WTC11 (cell line): ENCODE data around the gene NAA80. TPM values are rescaled to one million over a fixed set of nuclear protein-coding genes. Genes with fewer than 3 reads are reported as not detected.

Experiments
- ATF1 ChIP-seq: sonication (generic); formaldehyde crosslinking; IDR thresholded peaks from 2 replicates; pipeline ENCODE4 v1.8.1; 2023; ENCODE audit warnings: mild to moderate bottlenecking, moderate library complexity, missing genetic modification reagents
- CBFB ChIP-seq: sonication (generic); formaldehyde crosslinking; IDR thresholded peaks from 2 replicates; pipeline ENCODE4 v1.8.1; 2022; ENCODE audit warnings: mild to moderate bottlenecking, low read depth, missing genetic modification reagents
- FOXJ3 ChIP-seq: sonication (generic); formaldehyde crosslinking; IDR thresholded peaks from 2 replicates; pipeline ENCODE4 v1.9.0; 2021; ENCODE audit warnings: missing genetic modification reagents, mild to moderate bottlenecking, borderline replicate concordance
- FOXK1 ChIP-seq: sonication (generic); formaldehyde crosslinking; IDR thresholded peaks from 2 replicates; pipeline ENCODE4 v1.8.0; 2022; ENCODE audit warnings: mild to moderate bottlenecking, moderate library complexity, missing genetic modification reagents
- JAZF1 ChIP-seq: fragments of 250-450 bp; sonication (Bioruptor Pico); IDR thresholded peaks from 2 replicates; pipeline ENCODE4 v1.9.0; 2021; ENCODE audit warnings: moderate library complexity, mild to moderate bottlenecking, inconsistent platforms
- NR1H2 ChIP-seq: sonication (generic); formaldehyde crosslinking; IDR thresholded peaks from 2 replicates; pipeline ENCODE4 v1.9.0; 2021; ENCODE audit warnings: mild to moderate bottlenecking, moderate library complexity, missing genetic modification reagents
- NR2C2 ChIP-seq: sonication (generic); formaldehyde crosslinking; IDR thresholded peaks from 2 replicates; pipeline ENCODE4 v1.8.0; 2022; ENCODE audit warnings: mild to moderate bottlenecking, missing genetic modification reagents
- PRRX2 ChIP-seq: fragments of 250-450 bp; sonication (Bioruptor Pico); IDR thresholded peaks from 2 replicates; pipeline ENCODE4 v1.8.0; 2021; ENCODE audit warnings: mild to moderate bottlenecking
- SMAD3 ChIP-seq: sonication (generic); formaldehyde crosslinking; IDR thresholded peaks from 2 replicates; pipeline ENCODE4 v1.8.0; 2022; ENCODE audit warnings: missing genetic modification reagents, mild to moderate bottlenecking, borderline replicate concordance
- SP1 ChIP-seq: sonication (generic); formaldehyde crosslinking; conservative IDR thresholded peaks from 2 replicates; pipeline ENCODE4 v1.8.1; 2022; ENCODE audit warnings: missing genetic modification reagents
- TEAD4 ChIP-seq: sonication (generic); formaldehyde crosslinking; IDR thresholded peaks from 2 replicates; pipeline ENCODE4 v1.8.0; 2022; ENCODE audit warnings: mild to moderate bottlenecking, missing genetic modification reagents
- total RNA-seq: library from RNA; stranded (reverse); gene quantifications from 3 replicates; pipeline ENCODE4 v1.2.3, GENCODE V29; 2021
- TF ChIP-seq, protein P1 (sequence below): sonication (generic); formaldehyde crosslinking; IDR thresholded peaks from 2 replicates; pipeline ENCODE4 v1.8.0; 2023; ENCODE audit warnings: missing genetic modification reagents, mild to moderate bottlenecking, borderline replicate concordance
- TF ChIP-seq, protein P2 (sequence below): fragments of 250-450 bp; sonication (Bioruptor Pico); IDR thresholded peaks from 2 replicates; pipeline ENCODE4 v1.9.0; 2021; ENCODE audit warnings: moderate library complexity, mild to moderate bottlenecking, inconsistent platforms, borderline replicate concordance
- TF ChIP-seq, protein P3 (sequence below): fragments of 250-450 bp; sonication (Bioruptor Pico); IDR thresholded peaks from 2 replicates; pipeline ENCODE4 v1.9.0; 2021; ENCODE audit warnings: mild to moderate bottlenecking
- TF ChIP-seq, protein P4 (sequence below): fragments of 250-450 bp; sonication (Bioruptor Pico); conservative IDR thresholded peaks from 2 replicates; pipeline ENCODE4 v1.9.0; 2021; ENCODE audit warnings: mild to moderate bottlenecking
- TF ChIP-seq, protein P5 (sequence below): fragments of 250-450 bp; sonication (Bioruptor Pico); IDR thresholded peaks from 2 replicates; pipeline ENCODE4 v1.8.0; 2021; ENCODE audit warnings: mild to moderate bottlenecking
- TF ChIP-seq, protein P6 (sequence below): sonication (generic); formaldehyde crosslinking; IDR thresholded peaks from 2 replicates; pipeline ENCODE4 v1.8.1; 2022; ENCODE audit warnings: low read depth, mild to moderate bottlenecking, moderate library complexity, missing genetic modification reagents, borderline replicate concordance
- TF ChIP-seq, protein P7 (sequence below): sonication (generic); formaldehyde crosslinking; IDR thresholded peaks from 2 replicates; pipeline ENCODE4 v1.8.1; 2023; ENCODE audit warnings: mild to moderate bottlenecking, missing genetic modification reagents, borderline replicate concordance
- TF ChIP-seq, protein P8 (sequence below): sonication (generic); formaldehyde crosslinking; IDR thresholded peaks from 2 replicates; pipeline ENCODE4 v1.8.1; 2023; ENCODE audit warnings: mild to moderate bottlenecking, missing genetic modification reagents, moderate library complexity

Gene NAA80
- total RNA-seq, 1 experiment from 2014 or later: 17.3 TPM

DNA sequence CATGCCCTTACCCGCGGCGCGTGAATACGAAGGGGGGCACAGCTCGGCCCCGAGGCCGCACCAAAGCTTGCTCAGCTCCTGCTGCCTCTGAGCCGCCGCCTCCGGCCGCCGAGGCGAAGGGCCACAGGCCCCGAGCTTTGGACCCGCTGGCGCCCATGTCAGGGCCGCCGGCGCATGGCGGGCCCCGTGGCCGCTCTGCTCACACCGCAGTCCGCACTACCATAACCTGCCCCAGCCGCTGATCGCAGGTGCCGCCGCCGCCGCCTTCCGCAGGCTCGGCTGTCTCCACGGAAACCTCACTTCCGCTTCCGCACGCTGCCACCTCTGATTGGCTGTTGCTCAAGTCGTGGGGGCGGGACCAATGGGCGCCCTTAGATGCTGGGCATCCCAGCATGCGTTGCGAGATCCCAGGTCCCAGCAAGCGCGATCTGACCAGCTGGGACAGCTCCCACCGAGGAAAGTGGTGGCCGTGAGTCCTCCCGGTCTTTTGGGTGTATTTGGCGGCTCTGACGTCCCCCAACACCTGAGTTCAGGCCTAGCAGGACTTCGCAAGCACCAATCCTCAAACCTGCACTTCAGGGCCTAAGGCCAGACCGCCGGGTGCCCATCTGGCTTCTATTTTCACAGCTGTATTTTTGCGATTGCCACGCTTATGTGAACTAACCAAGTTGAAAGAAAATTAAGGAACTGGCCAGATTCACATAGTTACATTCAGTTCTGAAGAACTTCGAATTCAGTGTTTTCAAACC lies 28.9 kb upstream of the NAA80 start, which contains the start of gene TUSC2 (continued):
- TF ChIP-seq, protein P1, sequence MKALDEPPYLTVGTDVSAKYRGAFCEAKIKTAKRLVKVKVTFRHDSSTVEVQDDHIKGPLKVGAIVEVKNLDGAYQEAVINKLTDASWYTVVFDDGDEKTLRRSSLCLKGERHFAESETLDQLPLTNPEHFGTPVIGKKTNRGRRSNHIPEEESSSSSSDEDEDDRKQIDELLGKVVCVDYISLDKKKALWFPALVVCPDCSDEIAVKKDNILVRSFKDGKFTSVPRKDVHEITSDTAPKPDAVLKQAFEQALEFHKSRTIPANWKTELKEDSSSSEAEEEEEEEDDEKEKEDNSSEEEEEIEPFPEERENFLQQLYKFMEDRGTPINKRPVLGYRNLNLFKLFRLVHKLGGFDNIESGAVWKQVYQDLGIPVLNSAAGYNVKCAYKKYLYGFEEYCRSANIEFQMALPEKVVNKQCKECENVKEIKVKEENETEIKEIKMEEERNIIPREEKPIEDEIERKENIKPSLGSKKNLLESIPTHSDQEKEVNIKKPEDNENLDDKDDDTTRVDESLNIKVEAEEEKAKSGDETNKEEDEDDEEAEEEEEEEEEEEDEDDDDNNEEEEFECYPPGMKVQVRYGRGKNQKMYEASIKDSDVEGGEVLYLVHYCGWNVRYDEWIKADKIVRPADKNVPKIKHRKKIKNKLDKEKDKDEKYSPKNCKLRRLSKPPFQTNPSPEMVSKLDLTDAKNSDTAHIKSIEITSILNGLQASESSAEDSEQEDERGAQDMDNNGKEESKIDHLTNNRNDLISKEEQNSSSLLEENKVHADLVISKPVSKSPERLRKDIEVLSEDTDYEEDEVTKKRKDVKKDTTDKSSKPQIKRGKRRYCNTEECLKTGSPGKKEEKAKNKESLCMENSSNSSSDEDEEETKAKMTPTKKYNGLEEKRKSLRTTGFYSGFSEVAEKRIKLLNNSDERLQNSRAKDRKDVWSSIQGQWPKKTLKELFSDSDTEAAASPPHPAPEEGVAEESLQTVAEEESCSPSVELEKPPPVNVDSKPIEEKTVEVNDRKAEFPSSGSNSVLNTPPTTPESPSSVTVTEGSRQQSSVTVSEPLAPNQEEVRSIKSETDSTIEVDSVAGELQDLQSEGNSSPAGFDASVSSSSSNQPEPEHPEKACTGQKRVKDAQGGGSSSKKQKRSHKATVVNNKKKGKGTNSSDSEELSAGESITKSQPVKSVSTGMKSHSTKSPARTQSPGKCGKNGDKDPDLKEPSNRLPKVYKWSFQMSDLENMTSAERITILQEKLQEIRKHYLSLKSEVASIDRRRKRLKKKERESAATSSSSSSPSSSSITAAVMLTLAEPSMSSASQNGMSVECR: no peak
- TF ChIP-seq, protein P2, sequence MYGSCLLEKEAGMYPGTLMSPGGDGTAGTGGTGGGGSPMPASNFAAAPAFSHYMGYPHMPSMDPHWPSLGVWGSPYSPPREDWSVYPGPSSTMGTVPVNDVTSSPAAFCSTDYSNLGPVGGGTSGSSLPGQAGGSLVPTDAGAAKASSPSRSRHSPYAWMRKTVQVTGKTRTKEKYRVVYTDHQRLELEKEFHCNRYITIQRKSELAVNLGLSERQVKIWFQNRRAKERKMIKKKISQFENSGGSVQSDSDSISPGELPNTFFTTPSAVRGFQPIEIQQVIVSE (CRISPR knock-in tag): no peak
- TF ChIP-seq ATF1 (no peak), PRRX2 (CRISPR knock-in tag) (no peak), FOXK1 (peak; percentile 72), TEAD4 (CRISPR knock-in tag) (no peak), NR2C2 (CRISPR knock-in tag) (no peak), FOXJ3 (CRISPR knock-in tag) (no peak), NR1H2 (no peak), SP1 (CRISPR knock-in tag) (peak; percentile 74), CBFB (CRISPR knock-in tag) (peak; percentile 77; the same call in 1 of the 2 replicates), SMAD3 (CRISPR knock-in tag) (peak; percentile 78; the same call in 1 of the 2 replicates), JAZF1 (CRISPR knock-in tag) (no peak)
- TF ChIP-seq, protein P3, sequence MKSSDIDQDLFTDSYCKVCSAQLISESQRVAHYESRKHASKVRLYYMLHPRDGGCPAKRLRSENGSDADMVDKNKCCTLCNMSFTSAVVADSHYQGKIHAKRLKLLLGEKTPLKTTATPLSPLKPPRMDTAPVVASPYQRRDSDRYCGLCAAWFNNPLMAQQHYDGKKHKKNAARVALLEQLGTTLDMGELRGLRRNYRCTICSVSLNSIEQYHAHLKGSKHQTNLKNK (CRISPR knock-in tag): no peak
- TF ChIP-seq, protein P4, sequence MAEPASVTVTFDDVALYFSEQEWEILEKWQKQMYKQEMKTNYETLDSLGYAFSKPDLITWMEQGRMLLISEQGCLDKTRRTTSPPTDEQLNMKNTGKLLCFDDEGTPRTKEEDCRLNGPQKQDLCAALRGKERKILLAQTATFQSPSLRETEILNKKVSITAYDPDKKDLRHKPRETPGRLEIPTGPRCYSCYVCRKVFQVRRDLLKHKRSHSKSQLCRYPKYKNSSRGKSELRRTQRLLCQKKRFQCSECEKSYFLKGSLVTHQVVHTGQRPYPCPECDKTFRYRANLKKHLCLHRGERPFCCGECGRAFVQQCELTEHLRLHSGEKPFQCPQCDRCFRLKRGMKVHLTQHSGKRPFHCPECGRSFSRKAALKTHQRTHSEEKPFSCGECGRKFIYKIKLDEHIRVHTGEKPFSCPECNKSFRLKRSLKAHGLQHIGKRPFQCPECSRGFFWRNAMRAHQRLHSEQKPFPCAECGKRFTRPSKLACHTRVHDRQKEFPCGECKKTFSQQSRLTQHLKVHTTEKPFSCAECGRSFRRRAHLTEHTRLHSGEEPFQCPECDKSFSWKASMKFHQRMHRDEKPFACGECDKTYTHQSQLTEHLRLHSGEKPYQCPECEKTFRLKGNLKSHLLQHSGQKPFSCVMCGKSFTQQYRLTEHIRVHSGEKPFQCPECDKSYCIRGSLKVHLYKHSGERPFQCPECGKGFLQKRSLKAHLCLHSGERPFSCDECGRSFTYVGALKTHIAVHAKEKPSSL (CRISPR knock-in tag): no peak
- TF ChIP-seq, protein P5, sequence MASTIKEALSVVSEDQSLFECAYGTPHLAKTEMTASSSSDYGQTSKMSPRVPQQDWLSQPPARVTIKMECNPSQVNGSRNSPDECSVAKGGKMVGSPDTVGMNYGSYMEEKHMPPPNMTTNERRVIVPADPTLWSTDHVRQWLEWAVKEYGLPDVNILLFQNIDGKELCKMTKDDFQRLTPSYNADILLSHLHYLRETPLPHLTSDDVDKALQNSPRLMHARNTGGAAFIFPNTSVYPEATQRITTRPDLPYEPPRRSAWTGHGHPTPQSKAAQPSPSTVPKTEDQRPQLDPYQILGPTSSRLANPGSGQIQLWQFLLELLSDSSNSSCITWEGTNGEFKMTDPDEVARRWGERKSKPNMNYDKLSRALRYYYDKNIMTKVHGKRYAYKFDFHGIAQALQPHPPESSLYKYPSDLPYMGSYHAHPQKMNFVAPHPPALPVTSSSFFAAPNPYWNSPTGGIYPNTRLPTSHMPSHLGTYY (CRISPR knock-in tag): no peak
- TF ChIP-seq, protein P6, sequence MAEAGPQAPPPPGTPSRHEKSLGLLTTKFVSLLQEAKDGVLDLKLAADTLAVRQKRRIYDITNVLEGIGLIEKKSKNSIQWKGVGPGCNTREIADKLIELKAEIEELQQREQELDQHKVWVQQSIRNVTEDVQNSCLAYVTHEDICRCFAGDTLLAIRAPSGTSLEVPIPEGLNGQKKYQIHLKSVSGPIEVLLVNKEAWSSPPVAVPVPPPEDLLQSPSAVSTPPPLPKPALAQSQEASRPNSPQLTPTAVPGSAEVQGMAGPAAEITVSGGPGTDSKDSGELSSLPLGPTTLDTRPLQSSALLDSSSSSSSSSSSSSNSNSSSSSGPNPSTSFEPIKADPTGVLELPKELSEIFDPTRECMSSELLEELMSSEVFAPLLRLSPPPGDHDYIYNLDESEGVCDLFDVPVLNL: no peak
- TF ChIP-seq, protein P7, sequence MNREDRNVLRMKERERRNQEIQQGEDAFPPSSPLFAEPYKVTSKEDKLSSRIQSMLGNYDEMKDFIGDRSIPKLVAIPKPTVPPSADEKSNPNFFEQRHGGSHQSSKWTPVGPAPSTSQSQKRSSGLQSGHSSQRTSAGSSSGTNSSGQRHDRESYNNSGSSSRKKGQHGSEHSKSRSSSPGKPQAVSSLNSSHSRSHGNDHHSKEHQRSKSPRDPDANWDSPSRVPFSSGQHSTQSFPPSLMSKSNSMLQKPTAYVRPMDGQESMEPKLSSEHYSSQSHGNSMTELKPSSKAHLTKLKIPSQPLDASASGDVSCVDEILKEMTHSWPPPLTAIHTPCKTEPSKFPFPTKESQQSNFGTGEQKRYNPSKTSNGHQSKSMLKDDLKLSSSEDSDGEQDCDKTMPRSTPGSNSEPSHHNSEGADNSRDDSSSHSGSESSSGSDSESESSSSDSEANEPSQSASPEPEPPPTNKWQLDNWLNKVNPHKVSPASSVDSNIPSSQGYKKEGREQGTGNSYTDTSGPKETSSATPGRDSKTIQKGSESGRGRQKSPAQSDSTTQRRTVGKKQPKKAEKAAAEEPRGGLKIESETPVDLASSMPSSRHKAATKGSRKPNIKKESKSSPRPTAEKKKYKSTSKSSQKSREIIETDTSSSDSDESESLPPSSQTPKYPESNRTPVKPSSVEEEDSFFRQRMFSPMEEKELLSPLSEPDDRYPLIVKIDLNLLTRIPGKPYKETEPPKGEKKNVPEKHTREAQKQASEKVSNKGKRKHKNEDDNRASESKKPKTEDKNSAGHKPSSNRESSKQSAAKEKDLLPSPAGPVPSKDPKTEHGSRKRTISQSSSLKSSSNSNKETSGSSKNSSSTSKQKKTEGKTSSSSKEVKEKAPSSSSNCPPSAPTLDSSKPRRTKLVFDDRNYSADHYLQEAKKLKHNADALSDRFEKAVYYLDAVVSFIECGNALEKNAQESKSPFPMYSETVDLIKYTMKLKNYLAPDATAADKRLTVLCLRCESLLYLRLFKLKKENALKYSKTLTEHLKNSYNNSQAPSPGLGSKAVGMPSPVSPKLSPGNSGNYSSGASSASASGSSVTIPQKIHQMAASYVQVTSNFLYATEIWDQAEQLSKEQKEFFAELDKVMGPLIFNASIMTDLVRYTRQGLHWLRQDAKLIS: no peak
- TF ChIP-seq, protein P8, sequence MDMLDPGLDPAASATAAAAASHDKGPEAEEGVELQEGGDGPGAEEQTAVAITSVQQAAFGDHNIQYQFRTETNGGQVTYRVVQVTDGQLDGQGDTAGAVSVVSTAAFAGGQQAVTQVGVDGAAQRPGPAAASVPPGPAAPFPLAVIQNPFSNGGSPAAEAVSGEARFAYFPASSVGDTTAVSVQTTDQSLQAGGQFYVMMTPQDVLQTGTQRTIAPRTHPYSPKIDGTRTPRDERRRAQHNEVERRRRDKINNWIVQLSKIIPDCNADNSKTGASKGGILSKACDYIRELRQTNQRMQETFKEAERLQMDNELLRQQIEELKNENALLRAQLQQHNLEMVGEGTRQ: no peak
